ENCODE data around the gene DSCAML1. TPM values are rescaled to one million over a fixed set of nuclear protein-coding genes. Genes with fewer than 3 reads are reported as not detected.

The DSCAML1 gene
- total and polyA plus RNA-seq, 10 of the 15 experiments (the other 5 are each of a cell fraction or from before 2014, with no cell fraction given) = 0.03 to 0.18 (median 0.06) TPM; not detected in 1

- TF ChIP-seq REST (IDR thresholded peaks at IDR 0.05; ENCODE audit: low read depth, low read length) (no peak), ZBTB4 (CRISPR knock-in tag; IDR thresholded peaks at IDR 0.05) (no peak)
These were observed 31.0 kb downstream of the DSCAML1 start (continued) for GRCh38 chr11:117766026-117766425.

- SMC1A ChIA-PET (ENCODE audit: uncharacterized antibody, unreplicated experiment) = no interaction called here
- no peak for ATAC-seq
- WGBS (ENCODE audit: insufficient coverage, insufficient replicate concordance, low lambda C conversion rate, missing lambda C conversion rate) = 6% methylated on average over 5 of the region's 5 CpGs
- TF ChIP-seq HDGF (IDR thresholded peaks at IDR 0.05) (no peak), MTA3 (IDR thresholded peaks at IDR 0.05; ENCODE audit: borderline replicate concordance, low read length) (no peak), KLF5 (IDR thresholded peaks at IDR 0.05; ENCODE audit: partially characterized antibody) (no peak), ZNF687 (IDR thresholded peaks at IDR 0.05) (no peak), CHD4 (IDR thresholded peaks at IDR 0.05) (no peak), ZNF24 (IDR thresholded peaks at IDR 0.05) (no peak), CREM (IDR thresholded peaks at IDR 0.05; ENCODE audit: low read depth) (no peak), JUNB (IDR thresholded peaks at IDR 0.05) (no peak), ETV6 (conservative IDR thresholded peaks at IDR 0.05 in 1 of 2, IDR thresholded peaks at IDR 0.05 in 1 of 2; ENCODE audit: borderline replicate concordance in 1 of 2, low read depth in 1 of 2) (no peak), YY1 (IDR thresholded peaks at IDR 0.05; ENCODE audit: low read depth, low read length) (no peak), ZNF217 (IDR thresholded peaks at IDR 0.05) (no peak), WRNIP1 (IDR thresholded peaks at IDR 0.05; ENCODE audit: borderline replicate concordance, low read depth, low read length) (no peak)
These were observed 31.9 kb downstream of the DSCAML1 start for GRCh38 chr11:117765068-117765467.

More at GRCh38 chr11:117765068-117765467, 31.9 kb downstream of the DSCAML1 start:
- Histone ChIP-seq H3K79me2 (ENCODE audit: control insufficient read depth, insufficient read depth, low read length) (no peaks in the 10 kb centered on the region), H3K36me3 (ENCODE audit: control insufficient read depth in 2 of 2, insufficient read depth in 2 of 2, low read length in 1 of 2) (no peaks in the 10 kb centered on the region), H3K4me2 (ENCODE audit: control insufficient read depth, insufficient read depth) (no peak overlapping the region), H3K4me3 (no peak overlapping the region), H3K9me3 (replicated peaks; ENCODE audit: control insufficient read depth, insufficient read depth, low read length) (no peaks in the 10 kb centered on the region), H3K9ac (ENCODE audit: control insufficient read depth, insufficient read depth, low read length) (no peak overlapping the region), H3K4me1 (ENCODE audit: control insufficient read depth, insufficient read depth, low read length) (no peaks in the 10 kb centered on the region), H3K27me3 (replicated peaks in 1 of 2; ENCODE audit: control insufficient read depth in 2 of 2, insufficient read depth in 2 of 2, low read length in 1 of 2) (no peaks in the 10 kb centered on the region; a peak in 1 of 4 replicates), H4K20me1 (ENCODE audit: control insufficient read depth, insufficient read depth) (no peaks in the 10 kb centered on the region), H2AFZ (ENCODE audit: control insufficient read depth, low read depth, low read length) (no peak overlapping the region), H3K27ac (ENCODE audit: control insufficient read depth, insufficient read depth) (no peak overlapping the region)
- in situ Hi-C loops (cut with MboI) (no loop called here), intact Hi-C loops (cut with micrococcal nuclease; ENCODE audit: unreplicated experiment) (no loop called here)
- no peak for DNase-seq (ENCODE audit: low read depth, low spot score)
- RAD21 ChIA-PET (ENCODE audit: unreplicated experiment) = no interaction called here
- BruUV-seq (replicated peaks) = no TSS peak
- POLR2A ChIA-PET = no interaction called here
- CTCF ChIA-PET = no interaction called here
- no peak for FAIRE-seq

All from GM12878 (cell line).